CD4-positive, alpha-beta T cell (primary cell): Measurements from ENCODE around the gene CMTR1. TPM values are rescaled to one million over a fixed set of nuclear protein-coding genes. Genes with fewer than 3 reads are reported as not detected.
A peak's percentile ranks its signal among the peaks of the same experiment; 100 is the strongest.

Source experiments
- ATAC-seq: fragments of 200-7000 bp; cut with Tn5 transposase; one replicate; pipeline ENCODE4 v1.10.0; 2022; ENCODE audit warnings: mild to moderate bottlenecking; ENCODE audit not compliant: poor library complexity
- CTCF ChIA-PET: fragments of 350-600 bp; sonication (Branson Sonifier 250); formaldehyde crosslinking; loops from one replicate; lab custom pipeline; 2021; ENCODE audit warnings: antibody characterized with exemption, inconsistent platforms; lab: Charles Lee
- POLR2A ChIA-PET: fragments of 350-600 bp; sonication (Branson Sonifier 250); formaldehyde crosslinking; loops from one replicate; lab custom pipeline; 2021; ENCODE audit warnings: antibody characterized with exemption, inconsistent platforms; lab: Charles Lee
- DNase-seq, 14 experiments: peaks; one replicate each; pipeline ENCODE4 v3.0.0-alpha.2; 2013 to 2020; ENCODE audit warnings: mixed read lengths in 2 of 14
- H3K27ac ChIP-seq, 2 donors: one replicate each; pipeline versions ENCODE4 v1.5.1 to v1.7.0; 2013; ENCODE audit warnings: low read length in 2 of 2, low read depth in 1 of 2, mild to moderate bottlenecking in 1 of 2
- H3K27me3 ChIP-seq, 2 experiments: 1 replicate in 1 of 2; 2 replicates in 1 of 2; pipeline versions ENCODE4 v1.6.1 to v1.7.0; 2013; ENCODE audit warnings: low read length in 2 of 2, control low read depth in 1 of 2, mild to moderate bottlenecking in 1 of 2, moderate library complexity in 1 of 2; ENCODE audit not compliant: insufficient read depth in 2 of 2, control insufficient read depth in 1 of 2
- H3K36me3 ChIP-seq: one replicate; pipeline ENCODE4 v1.6.1; 2013; ENCODE audit warnings: low read length, control low read depth; ENCODE audit not compliant: insufficient read depth
- H3K4me1 ChIP-seq: one replicate; pipeline ENCODE4 v1.6.1; 2013; ENCODE audit warnings: low read length, control low read depth; ENCODE audit not compliant: insufficient read depth
- H3K4me3 ChIP-seq: one replicate; pipeline ENCODE4 v1.5.1; 2013; ENCODE audit warnings: mild to moderate bottlenecking, low read length, moderate library complexity
- H3K9me3 ChIP-seq, 2 experiments: 1 replicate in 1 of 2; 2 replicates in 1 of 2; pipeline versions ENCODE4 v1.6.1 to v1.7.0; 2013; ENCODE audit warnings: low read length in 2 of 2, mild to moderate bottlenecking in 2 of 2, control low read depth in 1 of 2, moderate library complexity in 1 of 2; ENCODE audit not compliant: control insufficient read depth in 1 of 2, insufficient read depth in 1 of 2
- H3K27ac Mint-ChIP-seq: one replicate; pipeline ENCODE4 v1.8.0; 2020; ENCODE audit warnings: mixed read lengths
- H3K27me3 Mint-ChIP-seq: one replicate; pipeline ENCODE4 v1.8.0; 2021; ENCODE audit warnings: mixed read lengths
- H3K36me3 Mint-ChIP-seq: one replicate; pipeline ENCODE4 v1.8.0; 2021; ENCODE audit warnings: low read depth, mixed read lengths
- H3K4me1 Mint-ChIP-seq: one replicate; pipeline ENCODE4 v1.8.0; 2021; ENCODE audit warnings: low read depth, mixed read lengths
- H3K4me3 Mint-ChIP-seq: one replicate; pipeline ENCODE4 v1.8.0; 2020; ENCODE audit warnings: mild to moderate bottlenecking, mixed read lengths
- H3K9me3 Mint-ChIP-seq: one replicate; pipeline ENCODE4 v1.8.0; 2020; ENCODE audit warnings: mixed read lengths
- intact Hi-C, 2 experiments: fragments of 100-400 bp; cut with DNase I in 1 of 2; cut with micrococcal nuclease in 1 of 2; formaldehyde crosslinking; loops; one replicate each; pipeline versions ENCODE4 v1.15.1 to v1.9.0; 2023 to 2025; cut with DNase I, micrococcal nuclease
- total RNA-seq, 174 experiments: library from RNA in 2 of 174; stranded (reverse) in 2 of 174; gene quantifications; one replicate each; pipeline ENCODE4 v1.2.3 and lab custom pipeline; 2021 to 2026
- TF ChIP-seq, protein P1 (sequence below): fragments of 200-600 bp; IDR thresholded peaks from one replicate; pipeline ENCODE4 v1.8.0; 2022; ENCODE audit warnings: antibody characterized with exemption, mild to moderate bottlenecking

Gene CMTR1
- total RNA-seq, 2 experiments from 2014 or later, result 79.7 to 80.3 TPM

DNA sequence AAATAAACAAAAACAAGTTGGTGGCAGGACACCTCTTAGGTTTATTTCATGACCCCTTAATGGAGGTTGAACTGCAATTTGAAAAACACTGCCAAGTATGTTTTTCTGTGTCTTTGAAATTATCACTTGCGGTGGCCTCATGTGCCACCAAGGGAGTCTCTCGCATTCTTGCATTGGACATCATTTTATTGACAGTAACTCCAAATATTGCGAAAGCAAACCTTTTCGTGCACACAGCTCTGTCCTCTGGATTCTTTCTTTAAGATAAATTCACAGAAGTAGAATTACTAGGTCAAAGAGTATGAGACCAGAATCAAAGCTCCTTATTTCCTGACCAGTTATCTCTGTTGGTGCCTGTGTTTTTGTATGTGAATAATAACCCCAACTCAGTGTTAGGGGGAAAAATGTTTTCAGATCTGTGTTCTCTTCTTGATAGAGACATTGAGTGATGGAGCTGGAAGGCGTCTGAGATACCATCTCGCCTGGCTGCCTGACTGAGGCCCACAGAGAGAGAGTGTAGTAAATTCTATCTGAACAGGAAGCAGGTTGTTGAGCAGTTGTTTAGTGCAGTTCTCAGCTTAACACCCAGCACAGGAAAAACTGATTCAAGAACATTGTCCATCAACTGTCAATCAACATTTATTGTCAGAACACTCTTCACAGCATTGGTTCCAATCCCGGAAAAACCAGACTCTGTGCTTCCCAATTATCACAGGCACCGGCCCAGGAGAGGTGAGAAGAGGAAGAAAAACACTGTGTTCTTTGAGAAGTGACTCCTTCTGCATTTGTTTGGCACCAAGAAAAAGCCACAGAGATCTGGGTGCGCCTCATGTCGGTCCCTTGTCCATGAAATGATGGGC lies 68.8 kb downstream of the CMTR1 start:
- CTCF ChIA-PET, result interaction anchor here (1.0 to 10.5 kb wide), 8 partner anchors 9 to 190 kb away, joined by 3 to 101 read pairs (median 4); no protein-coding TSS in a partner anchor
- peaks cover 5% of the 10 kb centered on the region for H3K36me3 Mint-ChIP-seq
- intact Hi-C loops, result loop anchor here in 1 of 2 experiments (1.0 to 5.0 kb wide), 4 partner anchors 14 to 65 kb away; no protein-coding TSS in a partner anchor

DNA sequence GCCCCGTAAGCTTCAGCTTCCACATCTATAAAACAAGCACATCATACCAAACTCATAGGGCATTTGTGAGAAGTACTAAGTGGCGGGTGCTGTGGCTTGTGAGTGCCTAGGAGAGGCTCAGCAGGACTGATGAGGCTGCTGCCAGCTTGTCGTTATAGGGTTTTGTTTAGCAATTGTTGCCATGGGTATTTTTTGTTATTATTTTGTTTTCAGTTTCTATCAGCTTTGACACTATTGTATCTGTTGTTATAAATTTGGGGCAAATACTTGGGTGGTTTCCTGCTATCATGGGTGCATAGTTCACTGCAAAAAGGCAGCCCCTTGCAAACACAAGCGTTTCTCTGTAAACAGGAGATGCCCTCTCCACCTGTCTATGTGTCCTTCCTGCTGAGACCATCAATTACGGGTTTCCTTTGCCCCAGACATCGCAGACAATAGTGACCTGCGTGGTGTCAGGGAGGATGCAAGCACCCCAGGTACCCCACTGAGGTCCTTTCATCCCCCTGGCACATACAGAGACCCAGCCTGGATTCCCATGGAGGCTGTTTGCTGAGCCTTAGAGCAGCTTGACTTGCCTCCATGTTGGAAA lies 69.8 kb downstream of the CMTR1 start:
- peak; percentile 67 for ATAC-seq
- POLR2A ChIA-PET, result interaction anchor here (0.8 to 10.6 kb wide), 10 partner anchors 8 to 316 kb away, joined by 3 to 330 read pairs (median 8); partner anchors contain the start of genes CMTR1 and ZFAND3
- Mint-ChIP-seq H3K27ac (peak overlapping the region; percentile 97), H3K9me3 (no peaks in the 10 kb centered on the region), H3K36me3 (peaks cover 5% of the 10 kb centered on the region), H3K27me3 (no peaks in the 10 kb centered on the region), H3K4me1 (peaks cover 85% of the 10 kb centered on the region), H3K4me3 (peak overlapping the region; percentile 75)
- H3K4me3 ChIP-seq, result no peak overlapping the region
- no peaks in the 10 kb centered on the region for H3K27me3 ChIP-seq
- H3K27ac ChIP-seq, result peak overlapping the region; percentile 97 to 98
- CTCF ChIA-PET, result interaction anchor here (1.2 to 10.5 kb wide), 5 partner anchors 8 to 63 kb away, joined by 3 to 101 read pairs (median 7); no protein-coding TSS in a partner anchor
- H3K4me1 ChIP-seq, result peaks cover 95% of the 10 kb centered on the region
- intact Hi-C loops, result loop anchor here in 1 of 2 experiments (1.0 to 5.0 kb wide), 4 partner anchors 14 to 65 kb away; no protein-coding TSS in a partner anchor
- peak in 12 of 14 experiments; percentile 35 to 92 (median 64) for DNase-seq
- TF ChIP-seq, protein P1, sequence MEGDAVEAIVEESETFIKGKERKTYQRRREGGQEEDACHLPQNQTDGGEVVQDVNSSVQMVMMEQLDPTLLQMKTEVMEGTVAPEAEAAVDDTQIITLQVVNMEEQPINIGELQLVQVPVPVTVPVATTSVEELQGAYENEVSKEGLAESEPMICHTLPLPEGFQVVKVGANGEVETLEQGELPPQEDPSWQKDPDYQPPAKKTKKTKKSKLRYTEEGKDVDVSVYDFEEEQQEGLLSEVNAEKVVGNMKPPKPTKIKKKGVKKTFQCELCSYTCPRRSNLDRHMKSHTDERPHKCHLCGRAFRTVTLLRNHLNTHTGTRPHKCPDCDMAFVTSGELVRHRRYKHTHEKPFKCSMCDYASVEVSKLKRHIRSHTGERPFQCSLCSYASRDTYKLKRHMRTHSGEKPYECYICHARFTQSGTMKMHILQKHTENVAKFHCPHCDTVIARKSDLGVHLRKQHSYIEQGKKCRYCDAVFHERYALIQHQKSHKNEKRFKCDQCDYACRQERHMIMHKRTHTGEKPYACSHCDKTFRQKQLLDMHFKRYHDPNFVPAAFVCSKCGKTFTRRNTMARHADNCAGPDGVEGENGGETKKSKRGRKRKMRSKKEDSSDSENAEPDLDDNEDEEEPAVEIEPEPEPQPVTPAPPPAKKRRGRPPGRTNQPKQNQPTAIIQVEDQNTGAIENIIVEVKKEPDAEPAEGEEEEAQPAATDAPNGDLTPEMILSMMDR, result no peak
- H3K9me3 ChIP-seq, result no peaks in the 10 kb centered on the region
- no peaks in the 10 kb centered on the region for H3K36me3 ChIP-seq

More for the DNA sequence above, 68.8 kb downstream of the CMTR1 start:
- Histone ChIP-seq H3K4me1 (peaks cover 93% of the 10 kb centered on the region), H3K36me3 (no peaks in the 10 kb centered on the region), H3K9me3 (no peaks in the 10 kb centered on the region), H3K27ac (peak overlapping the region; percentile 97 to 98), H3K27me3 (no peaks in the 10 kb centered on the region), H3K4me3 (peak overlapping the region; percentile 4)
- Mint-ChIP-seq H3K9me3 (no peaks in the 10 kb centered on the region), H3K4me3 (peak overlapping the region; percentile 75), H3K4me1 (peaks cover 86% of the 10 kb centered on the region), H3K27me3 (no peaks in the 10 kb centered on the region), H3K27ac (peak overlapping the region; percentile 97)
- ATAC-seq (peak; percentile 20), DNase-seq (peak in 11 of 14 experiments; percentile 32 to 77 (median 50))
- POLR2A ChIA-PET, result interaction anchor here (0.8 to 10.6 kb wide), 13 partner anchors 10 to 317 kb away, joined by 3 to 330 read pairs (median 5); partner anchors contain the start of genes CMTR1 and ZFAND3
- TF ChIP-seq, protein P1, result no peak
